ENCODE data around the gene ASB11.
"Not testable (repeated sequence)": the region's sequence is repeated elsewhere in the genome, so short reads cannot be mapped to it uniquely, and the experiment has no call there.

ASB11 gene

DNA sequence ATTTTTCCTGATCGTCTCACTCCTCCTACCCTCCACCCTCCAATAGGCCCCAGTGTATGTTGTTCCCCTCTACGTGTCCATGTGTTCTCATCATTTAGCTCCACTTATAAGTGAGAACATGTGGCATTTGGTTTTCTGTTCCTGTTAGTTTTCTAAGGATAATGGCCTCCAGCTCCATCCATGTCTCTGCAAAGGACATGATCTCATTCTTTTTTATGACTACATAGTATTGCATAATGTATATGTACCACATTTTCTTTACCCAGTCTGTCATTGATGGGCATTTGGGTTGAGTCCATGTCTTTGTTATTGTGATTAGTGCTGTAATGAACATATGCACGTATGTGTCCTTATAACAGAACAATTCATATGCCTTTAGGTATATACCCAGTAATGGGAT is 9.5 kb downstream of the ASB11 start:
- not testable (repeated sequence) for DNase-seq (ENCODE audit: low read depth, low spot score)

DNA sequence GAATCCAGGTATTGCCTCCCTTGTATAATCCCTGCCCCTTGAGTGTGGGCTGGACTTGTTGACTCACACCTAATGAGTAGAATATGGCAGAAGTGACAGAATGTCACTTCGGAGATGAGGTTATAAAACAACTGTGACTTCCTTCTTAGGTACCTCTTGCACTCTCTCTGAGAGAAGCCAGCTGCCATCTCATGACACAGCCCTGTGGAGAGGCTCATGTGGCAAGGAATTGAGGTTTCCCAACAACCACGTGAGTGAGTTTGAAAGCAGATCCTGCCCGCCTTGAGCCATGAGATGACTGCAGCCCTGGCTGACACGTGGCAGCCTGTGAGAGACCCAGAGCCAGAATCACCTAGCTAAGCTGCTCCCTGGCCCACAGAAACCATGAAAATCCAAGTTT is 13.5 kb downstream of the ASB11 start:
- DNase-seq (ENCODE audit: low read depth, low spot score), result no peak

GRCh38 chrX:15299941-15300851 is 15.2 kb downstream of the ASB11 start:
- no peak for DNase-seq (ENCODE audit: low read depth, low spot score)

GRCh38 chrX:15298780-15299179 is 16.7 kb downstream of the ASB11 start:
- DNase-seq (ENCODE audit: low read depth, low spot score), result no peak

DNA sequence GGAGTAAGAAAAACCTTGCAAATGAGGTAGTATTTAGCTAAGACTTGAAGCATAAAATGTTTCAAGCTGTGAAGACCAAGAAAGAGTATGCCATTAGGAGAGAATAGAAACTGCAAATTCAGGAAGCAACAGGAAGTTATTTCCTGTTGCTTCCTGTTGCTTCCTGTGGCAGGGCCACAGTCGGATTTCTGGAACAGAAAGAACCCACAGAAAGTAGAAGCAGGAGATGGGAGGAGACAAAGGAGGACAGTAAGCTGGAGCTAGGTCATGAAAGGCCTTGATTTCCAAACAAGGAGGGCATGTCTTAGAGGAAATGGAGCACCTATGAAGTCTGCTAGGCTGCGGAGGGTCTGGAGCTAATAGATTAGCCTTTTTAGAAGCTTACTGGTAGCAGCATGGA is 17.2 kb downstream of the ASB11 start:
- no peak for DNase-seq (ENCODE audit: low read depth, low spot score)

DNA sequence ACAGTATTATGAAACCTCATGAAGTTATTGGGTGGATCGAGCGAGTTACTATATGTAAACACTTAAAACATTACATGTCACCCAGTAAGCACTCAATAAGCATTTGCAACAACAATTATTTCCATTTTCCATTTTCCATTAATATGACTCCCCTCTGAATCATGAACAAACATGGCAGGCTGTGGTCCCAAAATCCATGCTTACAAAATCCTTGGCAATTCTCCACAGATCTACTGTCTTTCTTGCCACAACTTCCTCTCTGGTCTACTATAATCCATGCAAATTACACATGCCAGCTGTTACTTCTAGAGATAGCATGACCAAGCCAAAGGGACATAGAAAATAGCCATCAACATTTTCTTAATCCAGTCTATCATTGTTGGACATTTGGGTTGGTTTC is 22.0 kb downstream of the ASB11 start:
- no peak for DNase-seq (ENCODE audit: low read depth, low spot score)

DNA sequence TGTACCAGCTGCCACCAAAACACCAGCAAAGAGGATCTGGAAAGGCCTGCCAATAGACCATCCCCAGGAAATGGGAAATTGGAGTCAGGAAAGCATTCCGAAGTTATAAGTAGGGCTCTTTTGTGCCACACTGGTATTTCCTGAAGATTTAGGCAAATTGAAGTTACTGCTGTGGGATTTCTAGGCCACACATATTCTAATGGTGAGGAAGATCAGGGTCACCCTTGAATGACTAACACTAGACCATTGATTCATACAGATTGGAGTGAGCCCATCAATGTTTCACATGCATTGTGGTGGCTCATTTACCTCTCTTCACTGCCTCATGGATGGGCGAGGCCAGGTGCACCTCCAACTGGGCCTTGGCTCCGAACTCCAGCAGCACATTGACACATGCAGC is 22.6 kb downstream of the ASB11 start:
- no peak for DNase-seq (ENCODE audit: low read depth, low spot score)

- no peak for DNase-seq (ENCODE audit: low read depth, low spot score)
Observed at GRCh38 chrX:15277604-15278003, 37.8 kb downstream of the ASB11 start.

DNA sequence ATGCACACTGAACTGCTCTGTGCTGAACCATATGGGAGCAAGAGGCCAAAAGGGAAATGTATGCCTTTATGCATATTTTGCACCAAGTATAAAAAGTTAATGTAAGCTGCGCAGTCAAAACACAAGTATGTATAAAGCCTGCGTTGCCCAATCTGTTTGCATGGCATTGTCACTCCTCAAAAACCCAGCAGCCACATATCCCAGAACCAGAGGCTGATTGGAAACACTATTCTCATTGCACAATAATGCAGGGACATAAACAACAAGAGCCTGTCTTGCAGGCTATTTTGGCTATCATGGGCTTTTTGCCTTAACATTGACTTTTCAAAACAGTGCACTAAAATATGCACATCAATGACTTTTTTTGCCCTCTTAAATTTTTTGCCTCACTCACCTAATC is 40.5 kb downstream of the ASB11 start:
- DNase-seq (ENCODE audit: low read depth, low spot score), result no peak

- DNase-seq (ENCODE audit: low read depth, low spot score), result not testable (repeated sequence)
Observed at GRCh38 chrX:15273275-15273674, 42.2 kb downstream of the ASB11 start.

DNA sequence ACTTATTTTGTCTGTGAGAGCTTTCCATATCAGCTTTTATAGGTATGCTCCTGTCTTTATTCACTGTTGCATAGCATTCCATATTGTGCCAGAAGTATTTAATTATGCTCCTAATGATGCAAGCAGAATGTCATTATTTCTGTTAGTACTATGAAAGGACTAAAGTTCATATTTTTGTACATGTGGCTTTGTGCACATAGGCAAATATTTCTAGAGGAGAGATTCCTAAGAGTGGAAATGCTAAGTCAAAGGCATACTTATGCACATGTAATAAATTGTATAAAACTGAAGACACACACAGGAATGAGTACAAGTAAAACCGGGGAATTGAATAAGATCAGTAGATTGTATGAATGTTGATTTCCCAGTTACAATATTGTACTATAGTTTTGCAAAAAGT is 43.7 kb downstream of the ASB11 start:
- no peak for DNase-seq (ENCODE audit: low read depth, low spot score)

- no peak for DNase-seq (ENCODE audit: low read depth, low spot score)
Observed at GRCh38 chrX:15269618-15270521, 45.6 kb downstream of the ASB11 start, which contains the start of gene ASB9. Gene ASB9 (minus strand): TSS chrX:15270083. CDS start chrX:15269874, 209 bp downstream.

DNA sequence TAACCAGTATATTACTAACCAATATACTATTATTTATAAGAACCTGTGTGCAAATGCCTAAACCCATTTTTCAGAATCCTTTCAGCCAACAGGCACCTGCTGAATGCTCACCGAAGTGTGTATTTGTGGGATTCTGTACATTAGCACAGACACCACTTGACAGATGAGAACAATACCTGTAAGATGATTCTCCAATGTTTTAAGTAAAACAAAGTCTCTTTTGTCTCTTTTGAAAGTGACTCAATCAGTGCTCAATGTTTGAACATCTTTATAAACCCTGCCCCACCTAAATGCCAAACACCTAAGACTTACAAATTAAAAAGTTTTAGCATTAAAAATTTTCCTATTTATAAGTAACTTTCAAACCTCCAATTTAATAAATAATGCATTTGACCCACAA is 46.3 kb downstream of the ASB11 start:
- no peak for DNase-seq (ENCODE audit: low read depth, low spot score)

GRCh38 chrX:15254852-15255251 is 60.6 kb downstream of the ASB11 start:
- DNase-seq (ENCODE audit: low read depth, low spot score), result no peak

DNA sequence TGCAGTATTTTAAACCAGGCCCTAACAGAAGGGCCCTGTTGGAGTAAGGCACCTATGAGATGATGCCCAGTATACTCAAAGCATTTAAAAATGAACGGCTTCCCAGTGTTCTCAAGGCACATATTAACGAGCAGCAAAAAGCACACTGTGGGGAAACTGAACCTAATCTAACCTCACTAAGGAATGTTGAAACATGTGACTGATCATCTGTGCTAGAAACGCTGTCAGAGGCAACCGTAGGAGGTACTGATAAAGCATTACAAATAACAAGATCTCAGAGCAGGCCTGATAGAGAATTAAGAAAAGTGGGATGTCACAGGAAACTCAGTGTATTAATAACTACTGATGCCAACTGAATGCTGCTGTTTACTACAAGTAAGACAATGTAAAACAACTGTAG is 69.5 kb downstream of the ASB11 start:
- no peak for DNase-seq (ENCODE audit: low read depth, low spot score)

- DNase-seq (ENCODE audit: low read depth, low spot score), result no peak
Observed at GRCh38 chrX:15244421-15244820, 71.0 kb downstream of the ASB11 start.

GRCh38 chrX:15242899-15243555 is 72.4 kb downstream of the ASB11 start:
- no peak for DNase-seq (ENCODE audit: low read depth, low spot score)

DNA sequence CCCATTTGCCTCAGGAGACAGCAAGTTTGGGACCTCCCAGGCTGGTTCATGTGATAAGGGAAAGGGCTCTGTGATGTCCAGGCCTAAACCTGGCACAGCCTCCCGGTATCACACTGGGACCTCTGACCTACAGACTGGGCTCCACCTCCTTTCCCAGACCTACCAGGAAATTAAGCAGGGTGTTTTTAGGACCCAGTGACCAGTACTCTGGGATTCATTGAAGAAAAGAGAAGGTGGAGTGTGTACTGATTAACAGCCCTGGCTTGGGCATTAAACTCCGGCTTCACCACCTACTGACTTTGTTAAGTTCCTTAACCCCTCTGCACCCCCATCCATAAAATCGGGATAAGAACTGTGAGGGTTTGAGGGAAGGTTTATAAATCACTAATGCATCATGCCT is 74.1 kb downstream of the ASB11 start:
- DNase-seq (ENCODE audit: low read depth, low spot score), result no peak

GRCh38 chrX:15240414-15240813 is 75.0 kb downstream of the ASB11 start:
- no peak for DNase-seq (ENCODE audit: low read depth, low spot score)

DNA sequence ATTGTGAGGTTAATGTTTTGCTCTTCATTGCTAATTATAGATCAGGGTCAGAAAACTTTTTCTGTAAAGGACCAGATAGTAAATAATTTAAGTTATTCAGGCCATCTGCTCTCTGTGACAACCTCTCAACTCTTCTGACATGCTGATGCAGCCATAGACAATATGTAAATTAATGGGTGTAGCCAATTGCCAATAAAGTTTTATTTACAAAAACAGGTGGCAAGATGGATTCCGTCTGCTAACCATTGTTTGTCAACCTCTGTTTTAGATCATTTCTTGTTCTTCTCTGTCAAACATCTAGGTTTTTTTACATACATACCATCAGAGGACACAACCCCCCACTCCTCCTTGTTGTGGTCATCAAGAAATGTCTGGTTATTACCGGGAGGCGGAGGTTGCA is 79.3 kb downstream of the ASB11 start:
- no peak for DNase-seq (ENCODE audit: low read depth, low spot score)

GRCh38 chrX:15235001-15235400 is 80.4 kb downstream of the ASB11 start:
- DNase-seq (ENCODE audit: low read depth, low spot score), result no peak

DNA sequence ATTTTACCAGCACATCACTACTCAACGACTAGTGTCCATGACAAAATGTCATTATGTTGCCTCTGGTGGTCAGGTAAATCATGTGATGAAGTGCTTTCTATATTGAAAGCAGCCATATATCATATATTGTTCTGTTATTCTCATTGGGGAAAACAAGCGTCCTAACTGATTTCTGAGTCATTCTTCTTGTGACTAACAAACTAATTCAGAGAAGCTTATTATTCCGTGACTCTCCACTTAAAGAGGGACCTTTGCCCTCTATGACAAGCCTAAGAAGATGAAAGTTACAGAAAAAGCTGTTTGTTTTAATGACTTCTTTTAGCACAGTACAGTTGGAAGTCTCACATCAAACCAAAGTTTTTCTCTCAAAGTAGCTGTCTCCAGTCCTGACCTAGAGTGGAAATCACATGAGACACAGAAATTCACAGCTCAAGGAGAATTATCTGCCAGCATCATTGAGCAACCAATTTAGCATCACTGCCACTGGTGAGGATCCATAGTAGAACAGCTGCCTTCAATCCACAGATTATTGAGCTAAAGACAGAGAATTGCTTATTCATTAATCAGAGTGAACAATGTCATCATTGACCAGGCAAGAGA is 81.9 kb downstream of the ASB11 start:
- DNase-seq (ENCODE audit: low read depth, low spot score), result no peak

Measured in iPS DF 19.7 (cell line).